PC-3 (cell line): ENCODE results near the gene SURF4.
A peak's percentile ranks its signal among the peaks of the same experiment; 100 is the strongest.

Experiments used
- CTCF ChIP-seq: fragments of 300-600 bp; sonication (generic); conservative IDR thresholded peaks from 2 replicates; pipeline ENCODE4 v1.5.1; 2017; ENCODE audit warnings: antibody characterized with exemption, low read depth, mild to moderate bottlenecking, low read length
- EZH2 ChIP-seq: fragments of 300-600 bp; sonication (generic); IDR thresholded peaks from one replicate; pipeline ENCODE4 v1.6.1; 2017; ENCODE audit warnings: antibody characterized with exemption, mild to moderate bottlenecking, low read length; ENCODE audit not compliant: unreplicated experiment

- TF ChIP-seq CTCF, result 0 out of 2 replicates have a peak, but pooled peaks have one; percentile 23
- no peak for TF ChIP-seq EZH2
These were observed 33.3 kb downstream of the SURF4 start for GRCh38 chr9:133342570-133342969.
